Limb (tissue), 2 donors: ENCODE results near the gene RAPGEF3.

ENCODE experiments used
- DNase-seq, 2 donors: peaks; one replicate each; pipeline ENCODE4 v3.0.0-alpha.2; 2016; ENCODE audit errors: extremely low spot score in 2 of 2

Gene RAPGEF3

DNA sequence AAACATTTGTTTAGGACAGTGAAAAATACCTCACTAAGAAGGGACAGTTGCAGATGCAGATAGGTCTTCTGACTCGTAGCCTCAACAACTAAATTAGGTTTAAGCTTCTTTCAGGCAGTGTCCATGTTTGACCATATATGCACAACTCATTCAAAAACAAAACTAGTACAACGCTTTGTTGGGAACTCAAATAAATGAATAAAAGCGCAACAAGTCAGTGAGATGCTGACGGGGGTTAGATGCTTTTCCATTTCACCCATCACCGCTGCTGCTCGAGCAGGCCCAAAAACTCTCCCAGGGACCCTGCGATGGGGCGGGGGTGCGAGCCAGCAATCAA lies 53.5 kb downstream of the RAPGEF3 start:
- DNase-seq: no peak

DNA sequence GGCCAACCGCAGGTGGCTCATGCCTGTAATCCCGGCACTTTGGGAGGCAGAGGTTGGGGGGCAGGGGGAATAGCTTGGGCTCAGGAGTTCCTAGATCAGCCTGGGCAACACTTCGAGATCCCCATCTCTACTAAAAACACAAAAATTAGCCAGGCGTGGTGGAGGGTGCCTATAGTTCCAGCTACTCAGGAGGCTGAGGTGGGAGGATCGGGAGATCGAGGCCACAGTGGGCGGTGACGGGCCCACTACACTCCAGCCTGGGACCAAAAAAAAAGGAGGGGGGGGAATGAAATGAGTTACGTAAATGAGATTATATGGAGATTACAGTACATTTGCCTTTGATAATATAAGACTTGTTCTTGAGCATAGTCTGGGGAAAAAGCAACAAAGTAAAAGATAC lies 54.0 kb downstream of the RAPGEF3 start:
- no peak for DNase-seq

DNA sequence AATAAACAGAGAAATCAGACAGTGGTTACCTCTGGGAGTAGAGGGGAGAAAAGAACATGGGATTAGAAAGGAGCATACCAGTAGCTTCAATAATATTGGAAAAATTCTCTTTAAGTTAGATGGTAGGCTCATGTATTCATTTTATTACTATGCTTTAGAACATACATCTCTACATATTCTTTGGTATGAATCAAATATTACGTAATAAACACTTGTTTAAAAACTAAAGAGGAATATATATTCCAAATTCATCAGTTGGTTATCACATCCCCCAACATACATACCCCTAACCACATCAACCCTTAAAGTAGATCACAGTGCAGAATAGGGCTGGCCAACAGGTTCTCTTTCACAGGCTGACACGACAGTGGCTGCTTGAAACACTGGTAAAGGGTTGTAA lies 58.4 kb downstream of the RAPGEF3 start:
- DNase-seq: no peak

DNA sequence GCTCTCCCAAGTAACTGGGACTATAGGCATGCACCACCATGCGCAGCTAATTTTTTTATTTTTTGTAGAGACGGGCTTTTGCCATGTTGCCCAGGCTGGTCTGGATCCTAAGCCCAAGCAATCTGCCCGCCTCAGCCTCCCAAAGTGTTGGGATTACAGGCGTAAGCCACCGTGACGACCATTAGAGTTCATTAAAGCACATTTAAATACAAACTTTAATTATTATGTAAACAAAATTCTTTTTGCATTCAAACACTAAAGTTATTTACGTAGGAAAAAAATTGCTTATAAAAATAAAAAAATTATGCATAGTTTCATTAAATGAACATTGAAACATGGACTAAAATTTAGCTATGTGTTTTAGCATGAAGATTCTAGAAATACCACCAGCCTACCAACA lies 60.0 kb downstream of the RAPGEF3 start:
- no peak for DNase-seq

DNA sequence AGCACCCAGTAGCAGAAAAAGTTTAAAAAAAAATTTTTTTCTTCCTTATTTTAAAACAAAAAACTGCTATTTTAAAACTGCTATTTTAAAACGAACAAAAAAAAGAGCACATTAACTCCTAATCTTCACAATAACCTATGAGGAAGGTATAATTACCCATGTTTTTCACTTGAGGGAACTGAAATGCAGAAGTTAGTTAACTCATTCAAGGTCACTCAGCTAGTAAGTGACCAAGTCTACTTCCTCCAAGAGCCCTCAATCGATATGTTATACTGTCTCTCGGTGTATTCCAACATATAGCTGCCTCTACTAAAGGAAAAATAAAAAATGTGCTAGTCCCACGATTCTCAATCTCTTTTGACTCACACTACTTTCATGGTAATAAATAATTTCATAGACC lies 60.6 kb downstream of the RAPGEF3 start:
- no peak for DNase-seq

DNA sequence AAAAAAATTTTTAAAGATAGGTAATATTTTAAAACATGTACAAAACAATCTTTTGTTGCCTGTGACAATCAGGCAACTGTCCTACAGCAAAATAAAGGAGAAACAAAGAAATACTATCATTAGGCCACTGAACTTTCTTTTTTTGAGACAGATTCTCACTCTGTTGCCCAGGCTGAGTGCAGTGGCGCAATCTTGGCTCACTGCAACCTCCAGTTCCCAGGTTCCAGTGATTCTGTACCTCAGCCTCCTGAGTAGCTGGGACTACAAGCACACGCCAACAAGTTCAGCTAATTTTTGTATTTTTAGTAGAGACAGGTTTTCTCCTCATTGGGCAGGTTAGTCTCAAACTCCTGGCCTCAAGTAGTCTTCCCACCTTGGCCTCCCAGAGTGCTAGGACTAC lies 69.5 kb downstream of the RAPGEF3 start:
- no peak for DNase-seq

DNA sequence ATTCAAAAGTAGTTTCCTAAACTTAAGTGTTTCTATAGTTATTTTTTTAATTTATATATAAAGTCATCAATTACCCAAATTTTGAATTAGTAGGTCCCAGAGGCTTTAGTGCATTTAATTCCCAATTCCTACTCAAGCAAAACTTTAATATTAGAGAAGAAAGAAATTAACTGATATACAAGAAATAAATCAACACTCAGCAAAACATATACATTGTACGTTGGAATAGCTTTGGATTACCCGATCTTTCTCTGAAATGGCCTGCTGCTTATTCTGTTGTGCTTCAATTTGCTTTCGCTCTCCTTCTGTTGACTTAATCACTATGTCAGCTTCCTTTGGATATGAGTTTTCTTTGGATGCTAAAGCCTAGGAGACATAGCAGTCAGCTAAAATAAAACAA lies 71.0 kb downstream of the RAPGEF3 start:
- DNase-seq: no peak

DNA sequence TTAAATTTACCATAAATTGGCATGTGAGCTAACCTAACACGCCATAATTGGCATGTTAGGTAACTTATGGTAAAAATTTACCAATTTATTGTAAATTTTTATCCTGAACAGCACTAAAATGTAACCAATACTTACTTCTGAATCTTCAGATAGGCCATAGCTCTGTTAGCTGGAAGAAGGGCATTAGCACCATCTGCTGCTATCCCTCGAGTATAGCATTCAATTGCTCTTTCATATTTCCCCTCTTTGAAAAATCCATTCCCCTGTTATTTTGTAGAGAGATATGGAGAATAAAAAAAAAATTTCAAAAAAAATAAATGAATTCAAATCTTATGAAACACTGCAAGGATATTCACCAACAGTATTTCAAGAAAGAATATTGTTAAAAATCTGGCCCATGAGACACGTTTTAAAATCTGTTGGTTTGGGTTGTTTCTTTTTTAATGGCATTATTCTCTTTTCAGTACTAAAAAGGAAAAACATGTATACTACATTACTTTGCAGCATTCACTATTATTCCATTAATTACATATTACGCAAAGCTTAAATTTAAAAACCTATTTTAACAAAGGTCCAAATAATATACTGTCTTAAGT lies 71.9 kb downstream of the RAPGEF3 start:
- peak in 1 of 2 donors; percentile 57 for DNase-seq
